ENCODE data around the gene NRP1.

The NRP1 gene

DNA sequence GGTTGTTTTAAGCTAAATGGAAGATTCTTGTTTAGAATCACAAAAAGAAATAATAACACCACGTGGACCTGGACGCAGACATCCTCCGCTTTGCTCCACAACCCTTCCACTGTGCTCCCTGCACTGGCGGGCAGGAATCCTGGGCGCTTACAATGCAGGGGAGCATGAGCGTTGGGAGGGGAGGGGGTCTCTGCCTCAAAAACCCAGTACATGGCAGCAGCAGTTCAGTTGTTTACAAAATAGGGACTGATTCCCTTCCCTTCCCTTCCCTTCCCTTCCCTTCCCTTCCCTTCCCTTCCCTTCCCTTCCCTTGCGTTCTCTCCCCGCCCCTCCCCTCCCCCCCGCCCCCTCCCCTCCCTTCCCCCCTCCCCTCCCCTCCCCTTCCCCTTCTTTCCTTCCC lies 206.8 kb downstream of the NRP1 start:
- CTCF ChIA-PET: interaction anchor here (2.0 kb wide), 1 partner anchor 12 kb away, joined by 6 read pairs; no protein-coding TSS in a partner anchor
- POLR2A ChIA-PET: no interaction called here

More for the DNA sequence above, 206.8 kb downstream of the NRP1 start:
- TF ChIP-seq, protein P1, sequence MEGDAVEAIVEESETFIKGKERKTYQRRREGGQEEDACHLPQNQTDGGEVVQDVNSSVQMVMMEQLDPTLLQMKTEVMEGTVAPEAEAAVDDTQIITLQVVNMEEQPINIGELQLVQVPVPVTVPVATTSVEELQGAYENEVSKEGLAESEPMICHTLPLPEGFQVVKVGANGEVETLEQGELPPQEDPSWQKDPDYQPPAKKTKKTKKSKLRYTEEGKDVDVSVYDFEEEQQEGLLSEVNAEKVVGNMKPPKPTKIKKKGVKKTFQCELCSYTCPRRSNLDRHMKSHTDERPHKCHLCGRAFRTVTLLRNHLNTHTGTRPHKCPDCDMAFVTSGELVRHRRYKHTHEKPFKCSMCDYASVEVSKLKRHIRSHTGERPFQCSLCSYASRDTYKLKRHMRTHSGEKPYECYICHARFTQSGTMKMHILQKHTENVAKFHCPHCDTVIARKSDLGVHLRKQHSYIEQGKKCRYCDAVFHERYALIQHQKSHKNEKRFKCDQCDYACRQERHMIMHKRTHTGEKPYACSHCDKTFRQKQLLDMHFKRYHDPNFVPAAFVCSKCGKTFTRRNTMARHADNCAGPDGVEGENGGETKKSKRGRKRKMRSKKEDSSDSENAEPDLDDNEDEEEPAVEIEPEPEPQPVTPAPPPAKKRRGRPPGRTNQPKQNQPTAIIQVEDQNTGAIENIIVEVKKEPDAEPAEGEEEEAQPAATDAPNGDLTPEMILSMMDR (IDR thresholded peaks at IDR 0.05; ENCODE audit: control extremely low read depth, extremely low read depth, low read depth, missing control alignments): no peak
- DNase-seq (ENCODE audit: extremely low spot score): no peak

Measured in GM10248 (cell line).